Natural killer cell treated with Interleukin-12 subunit alpha and Interleukin-12 subunit beta and Interleukin-15 and Interleukin-18, amount 100 ng/mL, for 72 hours (primary cell): Measurements from ENCODE around the gene PEMT. TPM values are rescaled to one million over a fixed set of nuclear protein-coding genes. Genes with fewer than 3 reads are reported as not detected.

Experiments used
- ATAC-seq, 2 donors: fragments of 150-1000 bp; cut with Tn5 transposase in 1 of 2; sonication (Bioruptor Pico), chemical (Tn5 transposase) in 1 of 2; 2 replicates each; pipeline ENCODE4 v1.10.0; 2021
- DNase-seq: peaks from one replicate; pipeline ENCODE4 v3.0.0; 2022; ENCODE audit warnings: low spot score
- H3K27ac Mint-ChIP-seq, 2 donors: 1 replicate in 1 of 2; 2 replicates in 1 of 2; pipeline ENCODE4 v1.8.0; 2022; ENCODE audit warnings: mixed read lengths in 2 of 2, mild to moderate bottlenecking in 1 of 2, moderate library complexity in 1 of 2
- H3K27me3 Mint-ChIP-seq, 2 donors: 1 replicate in 1 of 2; 2 replicates in 1 of 2; pipeline ENCODE4 v1.8.0; 2022; ENCODE audit warnings: mixed read lengths in 2 of 2
- H3K36me3 Mint-ChIP-seq: one replicate; pipeline ENCODE4 v1.8.0; 2022; ENCODE audit warnings: mixed read lengths
- H3K4me1 Mint-ChIP-seq, 2 donors: 1 replicate in 1 of 2; 2 replicates in 1 of 2; pipeline ENCODE4 v1.8.0; 2022; ENCODE audit warnings: low read depth in 2 of 2, mixed read lengths in 2 of 2, mild to moderate bottlenecking in 1 of 2
- H3K4me3 Mint-ChIP-seq: one replicate; pipeline ENCODE4 v1.8.0; 2022; ENCODE audit warnings: mixed read lengths
- H3K9me3 Mint-ChIP-seq: 2 replicates; pipeline ENCODE4 v1.8.0; 2022; ENCODE audit warnings: mixed read lengths
- total RNA-seq, 2 donors: library from RNA; stranded (reverse); gene quantifications; one replicate each; pipeline ENCODE4 v1.2.3, GENCODE V29; 2022

Gene PEMT
- total RNA-seq, 2 donors from 2014 or later: 22.9 to 35.3 TPM

DNA sequence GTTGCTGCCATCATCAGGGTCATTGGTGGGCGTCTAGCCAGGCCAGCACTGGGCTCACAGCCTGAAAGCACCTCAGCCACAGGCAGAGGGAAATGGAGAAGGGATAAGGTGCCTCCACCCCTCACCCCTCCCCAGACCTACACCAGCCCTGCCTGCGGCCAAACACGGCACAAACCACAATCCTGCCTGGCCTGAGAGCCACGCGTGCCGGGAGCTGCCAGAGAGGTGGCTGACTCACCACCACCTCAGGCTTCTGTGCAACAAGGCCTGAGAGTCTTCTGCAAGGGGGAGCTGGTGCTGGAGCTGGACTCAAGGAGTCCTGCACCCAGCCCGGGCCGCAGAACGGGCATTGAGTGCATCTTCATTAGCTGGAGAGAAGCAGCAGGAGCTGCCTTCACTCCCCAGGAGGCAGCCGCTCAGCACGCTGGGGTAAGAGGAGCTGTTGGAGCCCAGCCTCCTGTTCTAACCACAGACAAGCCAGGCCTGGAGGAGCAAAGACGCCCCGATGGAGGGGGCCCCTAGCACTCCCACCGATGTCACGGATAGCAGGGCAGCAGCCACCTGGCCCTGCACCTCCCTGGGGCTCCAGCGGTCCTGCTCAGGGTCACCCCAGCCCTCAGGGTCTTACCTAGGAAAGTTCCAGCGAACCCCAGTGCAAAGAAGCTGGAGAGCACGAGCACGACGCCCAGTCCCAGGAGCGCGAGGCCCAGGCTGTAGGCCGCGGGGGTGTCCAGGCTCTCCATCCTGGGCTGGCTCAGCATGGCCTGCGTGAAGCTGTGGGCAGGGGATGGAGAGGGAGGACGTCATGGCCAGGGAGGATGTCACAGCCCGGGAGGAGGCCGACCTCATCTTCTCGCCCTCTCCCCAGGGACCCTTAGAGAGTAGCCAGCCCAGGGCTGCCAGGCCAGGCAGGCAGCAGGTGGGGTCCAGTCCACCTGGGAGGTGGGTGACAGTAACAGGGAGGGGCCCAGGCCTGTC is 79.3 kb downstream of the PEMT start:
- ATAC-seq (peak in 1 of 2 donors; percentile 25), DNase-seq (no peak)
- H3K4me3 Mint-ChIP-seq: no peak overlapping the region
- H3K9me3 Mint-ChIP-seq: no peaks in the 10 kb centered on the region
- H3K4me1 Mint-ChIP-seq: peaks cover 0 to 4% of the 10 kb centered on the region in 2 donors
- peak overlapping the region in 1 of 2 donors; percentile 16 for H3K27ac Mint-ChIP-seq
- no peaks in the 10 kb centered on the region for H3K27me3 Mint-ChIP-seq
- H3K36me3 Mint-ChIP-seq: no peaks in the 10 kb centered on the region

DNA sequence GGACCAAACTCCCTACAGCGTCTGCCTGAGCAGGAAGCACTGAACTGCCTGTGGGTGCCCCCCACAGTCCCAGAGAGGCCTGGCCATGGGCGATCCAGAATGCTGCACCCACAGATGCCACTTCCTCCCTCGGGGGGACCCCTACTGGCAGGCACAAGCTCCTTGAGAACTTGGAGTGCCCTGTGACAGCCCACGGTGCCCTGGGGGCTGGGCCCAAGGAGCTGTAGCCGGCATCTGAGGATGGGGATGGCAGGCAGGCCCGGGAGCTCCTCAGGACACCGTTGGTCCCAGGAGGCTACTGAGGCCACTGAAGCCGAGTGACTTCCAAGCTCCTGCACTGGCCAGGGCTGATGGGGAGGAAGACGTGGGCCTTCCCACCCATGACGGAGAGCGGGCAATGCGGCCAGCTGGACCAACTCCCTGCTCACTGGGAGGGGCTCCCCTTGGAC is 80.2 kb downstream of the PEMT start:
- H3K36me3 Mint-ChIP-seq: no peaks in the 10 kb centered on the region
- H3K4me3 Mint-ChIP-seq: no peak overlapping the region
- peak overlapping the region in 1 of 2 donors; percentile 59 for H3K27ac Mint-ChIP-seq
- peaks cover 0 to 4% of the 10 kb centered on the region in 2 donors for H3K4me1 Mint-ChIP-seq
- H3K9me3 Mint-ChIP-seq: no peaks in the 10 kb centered on the region
- ATAC-seq (no peak), DNase-seq (no peak)
- no peaks in the 10 kb centered on the region for H3K27me3 Mint-ChIP-seq

DNA sequence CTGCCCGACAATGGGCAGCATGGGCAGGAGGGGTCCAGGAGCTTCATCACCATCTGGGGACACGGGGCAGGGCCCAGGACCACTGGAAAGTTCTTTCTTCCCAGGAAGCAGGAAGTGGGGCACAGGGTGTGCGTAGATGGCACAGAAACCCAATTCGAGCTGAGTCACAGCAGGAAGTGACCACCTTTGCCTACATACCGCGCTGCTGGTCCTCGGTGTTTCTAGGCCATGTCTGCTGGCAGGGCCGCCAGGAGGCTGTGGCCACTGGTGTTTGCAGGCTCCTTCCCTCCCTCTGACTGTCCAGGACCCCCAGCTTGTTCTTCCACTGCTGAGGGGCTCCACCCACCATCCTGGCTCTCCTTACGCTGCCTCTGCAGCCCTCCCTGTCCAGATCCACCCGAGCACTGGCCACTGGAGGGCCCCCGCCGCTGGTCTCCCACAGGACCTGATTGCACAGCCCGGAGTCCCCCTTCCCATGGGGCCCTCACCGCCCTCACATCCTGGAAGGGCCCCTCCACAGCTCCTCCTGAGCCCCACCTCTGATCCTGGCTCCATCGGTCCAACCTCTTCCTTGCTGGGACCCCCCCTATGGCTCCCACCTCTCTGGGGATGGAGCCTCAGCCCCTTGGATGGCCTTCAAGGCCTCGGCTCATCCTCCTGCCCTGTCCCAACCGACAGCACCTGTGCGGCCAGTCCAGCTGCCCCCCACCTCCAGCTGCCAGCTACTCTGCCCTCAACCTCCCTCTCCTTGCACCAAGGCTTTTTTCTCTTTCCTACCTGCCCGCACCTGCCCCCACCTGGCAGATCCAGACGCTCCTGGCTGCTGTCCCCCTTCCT is 80.8 kb downstream of the PEMT start:
- DNase-seq: peak; percentile 49
- Mint-ChIP-seq H3K9me3 (no peaks in the 10 kb centered on the region), H3K4me1 (peaks cover 0 to 4% of the 10 kb centered on the region in 2 donors), H3K4me3 (no peak overlapping the region), H3K36me3 (no peaks in the 10 kb centered on the region), H3K27ac (peak overlapping the region in 1 of 2 donors; percentile 59), H3K27me3 (no peaks in the 10 kb centered on the region)
- peak in 1 of 2 donors; percentile 39 for ATAC-seq

DNA sequence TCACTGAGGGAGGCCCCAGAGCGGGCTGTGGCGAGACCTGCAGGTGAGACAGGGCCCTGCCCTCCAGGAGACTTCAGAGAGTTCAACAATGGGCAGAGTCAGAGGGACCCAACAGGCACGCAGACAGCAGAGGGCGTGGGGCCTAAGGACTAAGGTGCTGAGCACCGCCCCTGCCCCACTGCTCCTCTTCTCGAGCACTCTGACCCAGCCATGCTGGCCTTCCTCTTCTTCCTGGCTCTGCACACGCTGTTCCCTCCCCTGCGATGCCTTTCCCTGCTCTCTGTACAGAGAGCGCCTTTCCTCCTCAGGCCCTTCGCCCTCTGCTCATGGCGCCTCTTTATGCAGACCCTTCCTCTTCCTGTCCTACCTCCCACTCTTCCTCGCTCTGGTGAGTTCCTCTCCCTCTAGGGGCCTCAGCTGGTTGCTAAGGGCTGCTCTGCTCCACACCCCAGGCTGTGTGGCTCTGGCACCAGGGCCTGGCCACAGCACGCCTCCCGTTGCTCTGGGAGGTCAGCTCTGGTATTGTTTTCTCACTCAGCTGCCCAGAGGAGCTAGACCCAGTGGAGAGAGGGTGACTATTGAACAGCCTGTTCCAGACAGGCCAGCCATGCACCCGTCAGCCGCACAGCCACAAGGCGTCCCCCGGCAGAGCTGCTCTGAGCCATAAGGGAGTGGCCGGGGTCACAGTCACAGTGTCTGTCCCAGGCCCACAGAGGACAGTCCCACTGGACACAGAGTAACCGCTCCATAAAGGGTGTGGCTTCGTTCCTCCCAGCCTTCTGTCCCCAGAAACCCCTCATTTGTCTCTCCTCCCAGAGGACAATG is 81.7 kb downstream of the PEMT start:
- Mint-ChIP-seq H3K4me1 (peaks cover 0 to 4% of the 10 kb centered on the region in 2 donors), H3K27ac (peak overlapping the region in 1 of 2 donors; percentile 59), H3K27me3 (no peaks in the 10 kb centered on the region), H3K4me3 (no peak overlapping the region), H3K36me3 (no peaks in the 10 kb centered on the region), H3K9me3 (no peaks in the 10 kb centered on the region)
- ATAC-seq (no peak), DNase-seq (no peak)

DNA sequence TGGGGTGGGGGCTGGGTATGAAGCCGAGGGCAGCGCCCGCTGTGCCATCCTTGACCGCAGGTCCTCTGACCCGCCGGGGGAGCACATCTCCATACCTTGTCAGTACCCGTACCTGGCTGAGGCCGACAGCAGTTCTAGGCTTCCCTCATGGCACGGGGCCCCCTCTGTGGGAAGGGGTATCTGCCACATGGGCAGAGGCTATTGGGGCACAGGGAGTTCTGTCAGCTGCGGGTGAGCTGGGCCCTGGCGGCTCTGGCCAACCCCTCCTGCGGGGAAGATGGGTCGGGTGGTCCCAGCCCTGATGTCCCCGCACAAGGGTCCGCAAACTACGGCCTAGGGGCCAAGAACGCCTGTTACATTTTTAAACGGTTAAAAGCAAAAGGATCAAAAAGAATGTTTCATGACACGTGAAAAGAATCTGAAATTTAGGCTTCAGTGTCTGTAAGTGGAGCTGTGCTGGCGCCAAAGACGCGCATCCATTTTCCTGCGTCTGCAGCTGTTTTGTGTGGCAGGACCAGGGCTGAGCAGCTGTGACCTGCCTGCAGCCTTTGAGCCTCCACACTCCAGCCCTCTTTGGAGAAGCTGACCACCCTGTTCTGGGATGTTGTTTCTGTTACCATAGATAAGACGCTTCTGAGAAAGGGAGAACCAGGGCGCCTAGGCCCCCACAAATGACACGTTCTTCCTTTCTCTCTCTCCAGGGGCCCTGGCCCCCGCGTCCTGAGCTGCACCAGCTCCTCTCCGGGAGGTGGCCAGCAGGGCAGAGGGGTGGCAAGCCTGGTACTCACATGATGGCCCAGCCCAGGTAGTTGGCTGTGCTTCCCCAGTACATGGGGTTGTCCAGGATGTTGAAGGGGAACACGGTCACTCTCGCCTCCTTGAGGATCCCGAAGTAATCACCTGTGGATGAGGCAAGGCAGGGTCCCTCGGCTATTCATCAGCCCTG is 82.6 kb downstream of the PEMT start:
- DNase-seq (no peak), ATAC-seq (no peak)
- no peaks in the 10 kb centered on the region for H3K36me3 Mint-ChIP-seq
- peaks cover 0 to 4% of the 10 kb centered on the region in 2 donors for H3K4me1 Mint-ChIP-seq
- no peak overlapping the region for H3K4me3 Mint-ChIP-seq
- H3K27me3 Mint-ChIP-seq: no peaks in the 10 kb centered on the region
- peak overlapping the region in 1 of 2 donors; percentile 59 for H3K27ac Mint-ChIP-seq
- no peaks in the 10 kb centered on the region for H3K9me3 Mint-ChIP-seq

DNA sequence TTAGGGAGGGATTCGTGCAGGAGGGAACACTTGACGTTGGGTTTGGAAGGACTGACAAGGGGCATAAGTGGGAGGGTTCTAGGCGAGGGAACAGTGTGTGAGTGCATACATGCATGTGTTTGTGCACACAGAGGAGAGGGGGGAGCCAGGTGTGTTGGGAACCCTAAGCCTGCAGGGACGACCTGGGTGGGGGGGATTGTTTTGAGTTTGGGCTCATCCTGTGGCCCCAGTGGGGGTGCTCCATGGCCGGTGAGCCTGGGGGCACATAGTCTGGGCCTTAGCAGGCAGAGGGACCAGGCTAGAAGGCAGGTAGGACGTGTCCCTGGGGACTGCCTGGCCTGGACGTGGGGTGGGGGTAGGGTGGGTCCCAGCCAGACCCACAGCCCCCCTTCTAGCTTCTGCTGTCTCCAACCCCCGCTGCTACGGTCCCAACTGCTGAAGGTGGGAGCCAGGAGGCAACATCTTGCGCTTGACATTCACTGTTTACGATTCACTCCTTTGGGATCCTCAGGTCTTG is 83.4 kb downstream of the PEMT start:
- H3K4me3 Mint-ChIP-seq: no peak overlapping the region
- no peaks in the 10 kb centered on the region for H3K9me3 Mint-ChIP-seq
- ATAC-seq: no peak
- no peaks in the 10 kb centered on the region for H3K36me3 Mint-ChIP-seq
- DNase-seq: no peak
- no peaks in the 10 kb centered on the region for H3K27me3 Mint-ChIP-seq
- H3K27ac Mint-ChIP-seq: no peak overlapping the region
- peaks cover 0 to 4% of the 10 kb centered on the region in 2 donors for H3K4me1 Mint-ChIP-seq

DNA sequence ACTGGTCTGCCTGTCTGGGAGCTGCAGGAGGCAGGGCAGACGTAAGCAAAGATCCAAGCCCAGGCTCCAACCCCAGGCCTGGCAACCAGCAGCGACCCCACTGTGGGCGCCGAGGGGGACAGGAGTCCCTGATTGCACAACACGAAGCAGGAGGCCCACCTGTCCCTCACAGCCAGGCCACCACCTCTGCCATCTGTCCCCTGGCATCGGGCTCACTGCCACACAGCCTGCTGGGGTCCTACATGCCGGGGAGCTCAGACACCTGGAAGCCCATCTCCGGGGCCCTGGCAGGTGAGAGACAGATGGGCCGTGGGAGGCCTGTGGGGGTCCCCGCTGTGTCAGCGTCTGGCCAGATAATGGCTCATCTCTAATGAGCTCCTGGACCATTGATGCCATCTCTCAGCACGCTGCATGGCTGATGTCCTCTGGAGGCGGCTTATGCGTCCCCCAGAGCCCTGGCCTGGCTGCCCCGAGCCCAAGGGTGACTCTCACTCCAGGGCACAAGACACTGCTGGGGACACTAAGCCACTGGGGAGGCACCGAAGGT is 84.0 kb downstream of the PEMT start:
- Mint-ChIP-seq H3K4me1 (peaks cover 0 to 4% of the 10 kb centered on the region in 2 donors), H3K27me3 (no peaks in the 10 kb centered on the region), H3K9me3 (no peaks in the 10 kb centered on the region), H3K4me3 (no peak overlapping the region), H3K36me3 (no peaks in the 10 kb centered on the region), H3K27ac (no peak overlapping the region)
- DNase-seq (no peak), ATAC-seq (no peak)

DNA sequence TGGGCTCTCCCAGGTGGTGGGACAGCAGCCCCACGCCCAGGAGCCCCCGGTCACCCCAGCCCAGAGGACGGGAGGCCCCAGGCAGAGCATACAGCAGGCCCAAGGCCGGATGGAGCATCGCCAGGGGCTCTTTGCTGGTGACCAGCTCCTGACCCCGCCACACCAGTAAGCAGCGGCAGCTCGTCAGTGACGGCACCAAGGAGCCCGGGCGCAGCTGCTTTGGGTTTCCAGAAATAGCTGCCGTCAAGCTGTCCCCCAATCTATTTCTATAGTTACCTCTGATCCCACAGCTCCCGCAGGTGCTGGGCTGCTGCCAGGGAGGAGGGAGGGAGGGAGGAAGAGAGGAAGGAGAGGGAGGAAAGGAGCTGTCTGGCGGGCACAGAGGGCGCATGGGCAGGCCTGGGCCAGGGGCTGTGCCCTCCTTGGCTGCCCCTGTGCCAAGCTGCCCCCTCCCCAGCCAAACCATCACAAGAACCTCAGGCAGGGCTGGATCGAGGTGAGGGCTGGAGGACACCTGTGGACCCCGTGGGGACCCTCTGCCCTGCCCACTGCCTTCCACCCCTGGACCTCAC is 84.5 kb downstream of the PEMT start:
- ATAC-seq (no peak), DNase-seq (no peak)
- no peaks in the 10 kb centered on the region for H3K9me3 Mint-ChIP-seq
- peaks cover 0 to 4% of the 10 kb centered on the region in 2 donors for H3K4me1 Mint-ChIP-seq
- no peak overlapping the region for H3K4me3 Mint-ChIP-seq
- no peaks in the 10 kb centered on the region for H3K27me3 Mint-ChIP-seq
- H3K27ac Mint-ChIP-seq: no peak overlapping the region
- H3K36me3 Mint-ChIP-seq: no peaks in the 10 kb centered on the region

DNA sequence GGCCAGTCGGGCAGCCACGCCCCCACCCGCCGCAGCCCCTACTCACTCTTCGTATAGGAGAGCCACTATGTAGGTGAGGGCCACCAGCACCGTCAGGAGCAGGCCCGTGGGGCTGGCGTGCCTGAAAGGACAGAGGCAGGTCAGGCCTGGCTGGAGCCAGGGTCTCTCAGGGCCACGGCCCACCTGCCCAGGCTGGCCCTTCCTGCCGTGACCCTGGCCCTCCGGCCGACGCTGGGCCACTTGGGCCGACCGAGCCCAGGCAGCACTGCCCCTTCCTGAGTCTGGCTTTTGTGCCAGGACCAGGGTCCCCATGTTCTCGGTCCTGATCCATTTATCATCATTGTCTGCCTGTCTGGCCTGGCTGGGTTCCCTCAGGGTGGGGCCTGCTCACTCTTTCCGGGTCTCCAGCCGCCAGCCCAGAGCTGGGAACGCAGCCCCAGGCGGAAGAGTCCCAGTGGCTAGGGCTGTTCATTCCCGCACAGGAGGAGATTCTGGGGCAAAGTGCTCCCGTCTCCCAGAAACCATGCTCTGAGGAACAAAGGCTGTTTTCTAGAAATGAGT is 85.2 kb downstream of the PEMT start:
- H3K9me3 Mint-ChIP-seq: no peaks in the 10 kb centered on the region
- H3K4me3 Mint-ChIP-seq: no peak overlapping the region
- H3K27ac Mint-ChIP-seq: no peak overlapping the region
- no peaks in the 10 kb centered on the region for H3K36me3 Mint-ChIP-seq
- peaks cover 0 to 4% of the 10 kb centered on the region in 2 donors for H3K4me1 Mint-ChIP-seq
- ATAC-seq: peak in 1 of 2 donors; percentile 2
- no peak for DNase-seq
- H3K27me3 Mint-ChIP-seq: no peaks in the 10 kb centered on the region

DNA sequence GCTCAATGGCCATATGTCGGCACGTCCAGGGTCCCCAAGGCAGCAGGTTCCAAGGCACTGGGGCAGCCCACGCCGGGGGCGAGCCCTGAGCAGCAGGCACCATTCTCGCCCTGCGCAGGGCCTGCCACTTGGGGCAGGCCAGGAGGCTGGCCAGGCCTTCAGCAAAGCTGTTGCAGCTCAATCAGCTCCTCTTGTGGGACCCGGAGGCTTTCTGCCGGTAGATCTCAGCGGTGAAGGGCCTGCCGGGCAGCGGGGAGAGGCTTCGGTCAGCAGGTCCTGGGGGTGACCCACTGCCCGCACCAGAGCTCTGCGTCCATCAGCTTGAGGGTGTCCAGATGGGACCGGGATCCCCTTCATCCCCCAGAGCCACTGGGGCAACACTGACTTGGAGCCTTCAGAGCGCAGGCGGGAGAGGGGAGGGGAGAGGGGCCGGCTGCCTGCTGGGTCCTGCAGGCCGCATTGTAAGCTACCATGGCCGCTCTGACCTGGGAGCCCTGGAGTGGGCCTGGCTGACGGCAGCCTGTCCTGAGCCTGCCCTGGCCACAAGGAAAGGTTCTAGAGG is 85.8 kb downstream of the PEMT start:
- Mint-ChIP-seq H3K4me3 (no peak overlapping the region), H3K27ac (no peak overlapping the region), H3K9me3 (no peaks in the 10 kb centered on the region), H3K36me3 (no peaks in the 10 kb centered on the region), H3K27me3 (no peaks in the 10 kb centered on the region), H3K4me1 (peaks cover 0 to 4% of the 10 kb centered on the region in 2 donors)
- DNase-seq (no peak), ATAC-seq (no peak)

DNA sequence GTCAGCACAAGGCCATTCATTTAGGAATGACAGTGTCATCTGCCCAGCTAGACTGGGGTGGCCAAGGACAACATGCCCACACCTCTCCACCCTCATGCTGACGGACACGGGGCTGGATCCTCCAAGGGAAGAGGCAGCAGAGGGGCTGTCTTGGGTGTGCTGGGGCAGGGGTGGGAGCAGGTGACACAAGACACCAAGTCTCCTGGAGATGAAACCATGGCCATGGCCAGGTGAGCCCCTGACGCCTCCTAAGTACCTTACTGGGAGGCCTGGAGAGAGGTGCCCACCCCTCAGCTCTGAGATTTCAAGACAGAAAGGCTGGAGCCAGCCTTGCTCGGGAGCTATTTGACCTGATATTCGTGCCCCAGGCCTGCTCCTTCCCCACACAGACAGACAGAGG is 86.4 kb downstream of the PEMT start:
- DNase-seq (no peak), ATAC-seq (no peak)
- no peaks in the 10 kb centered on the region for H3K27me3 Mint-ChIP-seq
- H3K9me3 Mint-ChIP-seq: no peaks in the 10 kb centered on the region
- no peak overlapping the region for H3K27ac Mint-ChIP-seq
- H3K4me1 Mint-ChIP-seq: peaks cover 0 to 4% of the 10 kb centered on the region in 2 donors
- H3K4me3 Mint-ChIP-seq: no peak overlapping the region
- no peaks in the 10 kb centered on the region for H3K36me3 Mint-ChIP-seq
